IPS DF 4.7 (cell line): ENCODE data around the gene PLPP1.
A peak's percentile ranks its signal among the peaks of the same experiment; 100 is the strongest.

Experiments
- DNase-seq: peaks from one replicate; pipeline ENCODE4 v3.0.0-alpha.2; 2013; ENCODE audit warnings: low spot score; ENCODE audit errors: extremely low read depth

The PLPP1 gene

DNA sequence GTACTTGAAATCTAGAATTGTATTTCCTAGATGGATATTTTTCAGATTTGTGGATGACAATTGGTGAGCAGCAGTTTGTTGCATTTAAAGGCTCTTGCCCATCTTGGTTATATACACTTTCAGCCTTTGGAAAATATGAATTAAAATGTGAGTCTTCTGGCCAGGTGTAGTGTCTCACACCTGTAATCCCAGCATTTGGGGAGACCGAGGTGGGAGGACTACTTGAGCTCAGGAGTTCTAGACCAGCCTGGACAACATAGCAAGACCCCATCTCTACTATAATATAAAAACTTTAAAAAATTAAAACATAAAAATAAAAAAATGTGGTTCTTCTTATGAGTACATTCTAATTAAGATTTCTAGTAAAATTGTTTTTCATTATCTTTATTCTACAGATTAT is 125.0 kb downstream of the PLPP1 start:
- DNase-seq = no peak

DNA sequence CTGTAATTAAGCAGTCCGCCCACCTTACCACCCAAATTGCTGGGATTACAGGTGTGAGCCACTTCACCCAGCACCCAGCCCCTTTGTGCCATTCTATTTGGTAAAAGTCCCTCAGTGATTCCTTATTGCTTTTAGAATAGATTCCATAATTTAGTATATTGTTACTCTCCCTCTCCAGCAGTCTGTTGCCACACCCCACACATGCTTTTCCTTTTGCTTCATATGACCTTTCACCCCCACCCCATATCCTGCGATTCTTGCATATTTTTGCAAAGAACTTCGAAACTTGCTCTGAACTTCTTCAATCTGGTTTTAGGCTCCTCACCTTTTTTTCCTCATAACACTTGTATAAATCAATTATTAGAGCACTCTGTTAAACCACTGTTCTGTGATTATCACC is 126.8 kb downstream of the PLPP1 start:
- no peak for DNase-seq

DNA sequence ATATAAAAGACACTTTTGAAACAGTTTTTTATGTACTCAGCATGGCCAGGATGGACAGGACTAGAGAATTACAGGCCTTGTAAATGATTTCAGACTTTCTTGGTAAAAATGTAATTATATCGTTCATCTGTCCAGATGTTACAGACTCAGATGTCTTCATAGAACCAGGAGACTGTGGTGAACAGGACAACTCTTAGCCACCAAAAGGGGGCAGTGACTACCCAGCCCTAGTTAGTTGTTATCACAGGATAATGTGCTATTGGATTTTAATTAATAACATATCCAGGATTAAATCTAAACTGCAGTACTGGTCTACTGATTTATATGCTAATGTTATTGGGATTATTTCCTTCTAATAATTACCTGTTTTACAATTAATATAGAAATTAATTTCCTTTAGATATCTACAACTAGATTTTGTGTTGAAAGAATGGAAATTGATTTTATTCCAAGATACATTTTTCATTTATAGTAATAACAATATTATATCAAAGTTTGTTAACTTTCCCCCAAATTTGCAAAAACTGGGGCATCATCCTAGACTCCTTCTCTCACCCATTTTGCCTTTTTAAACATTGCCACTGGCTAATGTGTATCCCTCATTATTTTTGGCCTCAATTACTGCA is 127.6 kb downstream of the PLPP1 start:
- DNase-seq = no peak

DNA sequence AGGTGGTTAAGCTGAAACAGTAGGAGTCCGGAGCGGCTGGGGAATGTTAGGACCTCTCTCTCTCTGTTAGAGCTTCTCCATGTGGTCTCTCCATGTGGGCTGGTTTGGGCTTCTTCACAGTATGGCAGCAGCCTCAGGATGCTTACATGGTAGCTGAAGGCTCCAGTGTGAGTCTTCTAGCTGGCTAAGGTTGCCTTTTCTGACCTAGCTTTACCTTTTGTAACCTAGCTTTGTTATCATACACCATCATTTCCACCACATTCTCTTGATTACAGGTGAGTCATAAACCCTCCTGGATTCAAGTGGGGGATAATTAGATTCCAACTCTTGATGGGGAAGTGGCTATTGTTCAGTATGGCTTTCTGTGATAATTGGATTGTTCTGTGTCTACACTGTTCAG is 128.5 kb downstream of the PLPP1 start:
- DNase-seq = no peak

DNA sequence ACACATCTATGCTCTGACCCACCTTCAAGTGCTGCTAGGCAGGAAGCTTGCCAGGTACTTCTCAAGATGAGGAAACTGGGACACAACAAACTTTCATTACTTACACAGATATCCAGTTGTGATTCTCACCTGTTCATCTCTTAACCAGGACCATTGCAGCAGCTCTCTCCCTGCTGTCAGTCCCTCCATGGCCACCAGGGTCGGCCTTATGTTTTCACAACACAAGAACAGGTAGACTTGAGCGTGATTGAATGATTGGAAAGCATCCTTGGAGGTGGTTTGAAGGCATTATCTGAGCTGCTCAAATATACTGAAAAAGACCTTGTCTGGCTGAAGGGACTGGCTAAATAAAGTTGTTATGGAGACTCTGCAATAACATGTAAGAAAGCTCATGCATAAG is 132.6 kb downstream of the PLPP1 start:
- DNase-seq = no peak

DNA sequence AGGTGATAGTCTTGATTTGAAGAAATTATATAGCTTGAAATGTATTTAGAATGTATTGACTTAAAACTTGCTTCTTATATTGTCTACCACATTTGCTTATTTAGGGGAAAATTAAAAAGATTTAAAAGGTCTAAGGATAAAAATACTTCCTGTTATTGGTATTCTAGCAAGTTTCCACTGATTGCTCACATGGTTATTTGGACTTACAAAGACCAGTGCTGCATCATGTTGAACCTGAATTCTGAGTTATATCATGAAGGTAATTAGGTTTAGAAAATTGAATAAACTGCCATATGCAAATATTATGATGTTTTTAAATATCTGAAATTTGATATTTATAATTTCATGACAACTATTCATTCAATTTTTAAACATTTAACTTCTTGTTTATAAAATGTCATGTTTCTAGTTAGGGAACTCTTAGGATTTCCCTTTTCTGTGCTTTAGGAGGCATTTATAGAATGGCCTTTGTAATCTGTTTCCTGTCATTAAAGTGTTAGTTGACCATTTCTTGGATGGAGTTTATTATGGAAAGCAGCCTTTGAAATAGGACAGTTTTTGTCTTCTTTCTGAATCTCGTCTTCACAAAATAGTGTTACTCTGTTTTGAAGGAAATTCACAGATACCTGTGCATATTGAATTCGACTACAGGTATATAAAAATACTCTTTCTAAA is 141.1 kb downstream of the PLPP1 start:
- no peak for DNase-seq

DNA sequence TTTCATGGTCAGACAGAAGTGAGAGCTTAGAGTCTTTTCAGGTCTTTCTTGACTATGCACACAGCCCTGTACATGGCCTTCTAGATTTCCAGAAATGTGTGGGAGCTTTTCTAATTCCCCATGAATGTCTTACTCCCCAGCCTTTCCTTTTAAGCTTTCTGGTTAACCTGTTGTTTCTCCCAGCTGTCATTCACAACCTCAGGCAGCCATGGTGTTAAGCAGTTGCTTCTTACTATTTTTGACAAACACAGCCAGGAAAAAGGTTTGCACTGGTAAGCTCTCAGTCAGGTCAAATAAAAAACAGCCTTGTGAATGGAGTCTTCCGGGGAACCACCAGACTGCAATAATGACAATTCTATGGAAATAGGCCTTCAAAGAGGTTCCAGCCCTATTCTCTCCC is 142.1 kb downstream of the PLPP1 start:
- DNase-seq = no peak

DNA sequence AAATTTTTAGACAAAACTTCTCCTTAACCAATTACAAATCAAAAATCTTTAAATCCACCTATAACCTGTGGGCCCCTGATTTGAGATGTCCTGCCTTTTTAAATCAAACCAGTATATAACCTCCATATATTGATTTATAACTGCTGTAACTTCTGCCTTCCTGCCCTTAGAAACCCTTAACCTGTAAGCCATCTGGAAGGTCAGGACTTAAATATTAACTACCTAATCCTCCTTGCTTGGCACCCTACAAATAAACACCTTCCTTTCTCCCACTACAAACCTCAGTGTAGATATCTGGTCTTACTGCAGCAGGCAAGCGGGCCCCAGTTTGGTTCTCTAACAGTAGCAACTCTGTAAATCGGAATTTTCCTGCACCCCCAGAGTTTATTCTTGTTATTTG is 143.1 kb downstream of the PLPP1 start:
- no peak for DNase-seq

DNA sequence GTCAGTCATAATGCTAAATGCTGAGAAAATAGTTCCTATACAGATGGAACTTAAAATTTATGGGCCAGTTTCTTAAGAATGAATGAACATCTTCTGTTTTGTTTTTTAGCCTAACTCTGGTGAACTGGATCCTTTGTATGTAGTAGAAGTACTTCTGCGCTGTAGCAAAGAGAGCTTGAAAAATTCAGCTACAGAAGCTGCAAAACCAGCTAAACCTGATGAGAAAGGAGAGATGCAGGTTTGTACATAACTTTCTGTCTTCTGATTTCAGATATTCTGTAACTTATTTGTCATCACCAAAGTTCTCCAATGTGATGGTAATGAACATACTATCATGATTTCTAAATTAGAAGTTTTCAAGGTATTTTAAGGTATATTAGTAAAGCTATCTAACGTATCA is 146.9 kb downstream of the PLPP1 start:
- DNase-seq = no peak

DNA sequence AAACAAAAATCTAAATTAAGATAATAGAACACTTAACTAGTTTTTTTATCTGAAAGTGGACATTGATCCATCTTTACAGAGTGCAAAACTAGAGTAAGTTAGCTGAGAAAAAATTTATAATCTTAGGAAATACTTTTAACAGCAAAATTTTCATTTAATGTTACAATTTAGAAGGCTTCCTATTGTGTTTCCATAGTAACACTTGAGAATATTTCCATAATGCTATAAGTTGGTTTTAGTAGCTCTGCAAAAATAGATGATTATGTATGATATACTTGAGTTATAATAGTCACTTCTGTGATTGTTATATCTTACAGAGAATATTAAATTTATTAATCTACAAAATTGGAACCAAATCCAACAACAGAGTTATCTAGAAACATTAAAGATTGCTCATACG is 148.4 kb downstream of the PLPP1 start:
- no peak for DNase-seq

DNA sequence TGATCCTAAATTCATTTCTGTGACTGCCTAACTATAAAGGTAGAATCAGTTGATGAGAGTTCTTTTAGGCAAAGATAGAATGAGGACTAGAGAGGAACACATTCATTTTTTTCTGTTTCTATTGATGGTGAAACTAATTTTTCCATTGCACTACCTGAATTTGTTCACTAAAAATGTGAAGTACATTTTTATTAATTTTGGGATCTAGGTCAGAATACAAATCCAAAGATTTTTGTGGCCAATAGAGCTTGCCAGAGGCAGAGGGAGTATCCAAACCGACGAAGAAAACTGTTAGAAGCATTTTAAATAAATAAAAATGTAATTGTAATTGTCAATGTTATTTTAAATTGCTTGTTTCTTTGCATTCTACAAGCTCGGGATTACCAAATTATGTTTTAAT is 148.9 kb downstream of the PLPP1 start:
- no peak for DNase-seq

DNA sequence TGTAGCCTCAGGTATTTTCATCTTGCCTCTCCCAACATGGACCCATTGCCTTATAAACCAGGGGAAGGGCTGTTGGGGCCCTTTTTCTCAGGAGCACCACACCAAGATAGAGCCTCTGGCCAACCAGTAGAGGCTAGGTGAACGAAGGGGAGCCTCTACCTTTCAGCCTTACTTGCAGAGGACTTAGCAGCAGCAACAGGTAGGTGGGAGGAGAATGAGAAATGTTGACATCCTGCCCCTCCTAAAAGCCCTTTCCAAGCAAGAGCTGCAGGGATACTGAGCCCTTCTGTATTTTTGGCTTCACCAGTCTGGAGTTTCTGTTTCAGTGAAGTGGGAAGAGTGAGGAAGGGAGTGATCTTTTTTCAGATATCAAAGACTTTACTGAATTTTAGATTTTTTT is 149.5 kb downstream of the PLPP1 start:
- DNase-seq = peak; percentile 7

DNA sequence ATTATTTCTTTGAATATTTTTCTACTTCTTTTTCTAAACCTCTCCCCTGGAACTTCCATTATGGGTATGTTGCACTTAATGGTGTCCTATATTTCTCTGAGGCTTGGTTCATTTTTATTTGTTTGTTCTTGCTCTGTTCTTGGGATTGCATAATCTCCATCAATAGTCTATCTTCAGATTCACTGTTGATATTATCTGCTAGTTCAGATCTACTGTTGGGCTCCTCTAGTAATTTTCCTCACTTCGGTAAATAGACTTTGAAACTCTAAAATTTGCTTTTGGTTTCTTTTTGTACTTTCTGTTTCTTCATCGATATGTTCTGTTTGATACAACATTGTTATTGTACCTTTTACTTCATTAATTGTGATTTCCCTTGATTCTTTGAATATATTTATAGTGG is 150.7 kb downstream of the PLPP1 start:
- no peak for DNase-seq

DNA sequence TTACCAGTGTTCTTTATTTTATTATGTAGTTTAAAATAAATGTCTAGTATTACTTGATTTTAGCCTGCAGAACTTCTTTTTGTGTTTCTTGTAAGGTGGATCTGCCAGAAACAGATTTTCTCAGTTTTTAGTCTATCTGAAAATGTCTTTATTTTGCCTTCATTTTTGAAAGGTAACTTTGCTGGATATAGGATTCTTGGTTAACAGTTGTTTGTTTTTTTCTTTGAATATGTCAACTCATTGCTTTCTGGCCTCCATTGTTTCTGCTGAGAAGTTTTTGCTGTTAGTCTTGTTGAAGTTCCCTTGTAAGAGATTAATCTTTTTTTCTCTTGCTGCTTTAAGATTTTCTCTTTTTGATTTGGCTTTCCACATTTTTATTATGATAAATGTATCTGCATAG is 151.5 kb downstream of the PLPP1 start:
- no peak for DNase-seq

DNA sequence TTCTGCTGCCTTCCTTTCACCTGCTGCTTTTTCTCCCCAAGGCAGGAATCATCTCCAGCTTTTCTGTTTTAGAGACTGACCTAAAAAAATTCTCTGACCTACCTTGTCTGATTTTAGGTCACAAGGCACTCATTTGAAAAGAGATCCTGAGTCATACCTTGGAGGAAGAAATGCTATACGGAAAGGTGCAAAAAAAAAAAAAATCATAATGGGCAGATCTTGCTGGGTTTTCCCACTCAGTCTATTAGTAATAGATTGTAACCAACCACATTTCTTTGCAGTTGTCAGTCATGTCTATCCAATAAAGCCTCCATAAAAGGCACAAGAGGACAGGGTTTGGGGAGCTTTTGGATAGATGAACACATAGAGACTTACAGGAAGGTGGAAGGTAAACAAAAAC is 157.0 kb downstream of the PLPP1 start:
- no peak for DNase-seq
